ENCODE results near the gene TLK2.
"Not testable (repeated sequence)": the region's sequence is repeated elsewhere in the genome, so short reads cannot be mapped to it uniquely, and the experiment has no call there.

TLK2 gene

GRCh38 chr17:62562656-62563055 lies 84.0 kb downstream of the TLK2 start:
- DNase-seq (ENCODE audit: low read depth): no peak

DNA sequence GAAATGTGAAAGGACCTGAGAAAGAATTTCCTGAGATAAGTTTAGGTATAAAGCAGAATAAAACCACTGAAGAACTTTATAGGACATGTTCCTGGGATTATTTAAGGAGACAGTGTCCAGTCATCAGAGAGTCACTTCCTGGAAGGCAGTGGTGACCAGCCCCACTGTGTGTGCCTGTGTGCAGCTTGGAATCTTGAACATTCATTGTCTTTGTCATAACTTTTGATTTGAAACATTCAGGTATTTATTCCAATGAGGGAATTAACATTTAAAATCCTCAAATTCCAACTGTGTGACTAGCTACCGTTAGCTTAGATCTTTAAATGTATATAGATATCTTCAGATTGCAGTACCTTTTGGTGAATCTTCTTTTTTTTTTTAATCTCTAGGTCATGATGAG lies 87.2 kb downstream of the TLK2 start:
- no peak for DNase-seq (ENCODE audit: low read depth)

- DNase-seq (ENCODE audit: low read depth): no peak
Observed at GRCh38 chr17:62566996-62567578, 88.5 kb downstream of the TLK2 start.

GRCh38 chr17:62572488-62572887 lies 93.9 kb downstream of the TLK2 start:
- DNase-seq (ENCODE audit: low read depth): no peak

- DNase-seq (ENCODE audit: low read depth): no peak
Observed at GRCh38 chr17:62572888-62573401, 94.3 kb downstream of the TLK2 start.

GRCh38 chr17:62573480-62574117 lies 95.0 kb downstream of the TLK2 start:
- no peak for DNase-seq (ENCODE audit: low read depth)

- DNase-seq (ENCODE audit: low read depth): no peak
Observed at GRCh38 chr17:62576382-62576781, 97.8 kb downstream of the TLK2 start.

GRCh38 chr17:62578757-62579487 lies 100.3 kb downstream of the TLK2 start:
- DNase-seq (ENCODE audit: low read depth): no peak

DNA sequence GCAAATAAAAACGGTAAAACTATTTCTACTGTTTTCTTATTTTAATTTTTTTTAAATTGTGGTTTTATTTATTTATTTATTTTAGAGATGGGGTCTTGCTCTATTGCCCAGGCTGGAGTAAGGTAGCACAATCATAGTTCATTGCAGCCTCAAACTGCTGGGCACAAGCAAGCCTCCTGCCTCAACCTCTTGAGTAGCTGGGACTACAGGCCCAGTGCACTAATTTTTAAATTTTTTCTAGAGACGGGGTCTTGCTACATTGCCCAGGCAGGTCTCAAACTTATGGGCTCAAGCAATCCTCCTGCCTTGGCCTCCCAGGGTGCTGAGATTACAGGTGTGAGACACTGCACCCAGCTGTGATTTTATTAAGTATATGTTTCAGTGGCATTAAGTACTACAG lies 102.3 kb downstream of the TLK2 start:
- no peak for DNase-seq (ENCODE audit: low read depth)

- no peak for DNase-seq (ENCODE audit: low read depth)
Observed at GRCh38 chr17:62581764-62582163, 103.1 kb downstream of the TLK2 start.

DNA sequence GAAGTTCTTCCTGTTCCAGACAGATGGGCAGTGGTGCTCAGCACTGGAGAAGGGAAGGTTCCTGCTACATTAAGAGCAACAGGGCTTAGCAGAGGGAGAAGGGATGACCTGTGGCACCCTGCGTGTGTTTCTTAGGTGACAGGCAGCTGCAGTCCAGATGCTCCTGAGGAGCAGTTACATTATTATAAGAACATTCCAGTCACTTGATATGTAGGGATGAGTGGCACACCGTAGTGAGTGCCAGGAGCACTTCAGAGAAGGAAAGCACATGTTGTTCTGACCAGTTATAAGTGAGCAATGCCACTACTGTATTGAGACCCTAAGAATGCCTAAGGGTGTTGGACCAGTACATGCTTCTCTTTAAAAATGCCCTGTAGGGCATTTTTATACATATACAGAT lies 108.9 kb downstream of the TLK2 start:
- DNase-seq (ENCODE audit: low read depth): no peak

- no peak for DNase-seq (ENCODE audit: low read depth)
Observed at GRCh38 chr17:62588109-62588508, 109.5 kb downstream of the TLK2 start.

DNA sequence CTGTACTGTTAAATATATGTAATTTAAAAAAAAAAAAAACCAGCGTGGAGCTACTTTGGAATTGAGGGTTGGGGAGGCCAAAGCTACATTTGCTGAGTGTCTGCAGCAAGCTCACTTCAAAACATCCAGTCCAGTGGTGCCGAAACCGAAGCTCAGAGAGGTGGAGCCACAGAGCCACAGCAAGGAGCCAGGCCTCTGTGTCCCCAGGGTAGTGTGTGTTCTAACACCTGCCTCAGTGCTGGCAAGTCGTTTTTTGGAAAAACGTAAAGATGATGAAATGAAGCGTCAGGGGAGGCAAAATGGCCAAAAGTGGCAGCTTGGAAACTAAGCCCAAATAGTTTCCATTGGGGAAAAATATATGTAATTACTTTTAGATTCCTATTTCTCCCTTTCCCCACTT lies 112.7 kb downstream of the TLK2 start:
- DNase-seq (ENCODE audit: low read depth): no peak

DNA sequence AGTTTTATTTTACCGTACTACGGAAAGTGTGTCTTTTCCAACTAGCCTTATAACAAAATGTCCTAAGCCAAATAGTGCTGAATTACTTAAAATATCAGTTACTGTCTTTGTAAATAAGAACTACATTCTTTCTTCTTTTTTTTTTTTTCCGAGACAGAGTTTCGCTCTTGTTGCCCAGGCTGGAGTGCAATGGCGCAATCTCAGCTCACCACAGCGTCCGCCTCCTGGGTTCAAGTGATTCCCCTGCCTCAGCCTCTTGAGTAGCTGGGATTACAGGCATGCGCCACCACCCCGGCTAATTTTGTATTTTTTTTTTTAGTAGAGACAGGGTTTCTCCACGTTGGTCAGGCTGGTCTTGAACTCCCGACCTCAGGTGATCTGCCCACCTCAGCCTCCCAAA lies 113.2 kb downstream of the TLK2 start:
- DNase-seq (ENCODE audit: low read depth): not testable (repeated sequence)

- DNase-seq (ENCODE audit: low read depth): no peak
Observed at GRCh38 chr17:62592341-62593099, 113.9 kb downstream of the TLK2 start.

- no peak for DNase-seq (ENCODE audit: low read depth)
Observed at GRCh38 chr17:62595484-62595883, 116.9 kb downstream of the TLK2 start.

GRCh38 chr17:62596662-62597061 lies 118.0 kb downstream of the TLK2 start:
- DNase-seq (ENCODE audit: low read depth): no peak

DNA sequence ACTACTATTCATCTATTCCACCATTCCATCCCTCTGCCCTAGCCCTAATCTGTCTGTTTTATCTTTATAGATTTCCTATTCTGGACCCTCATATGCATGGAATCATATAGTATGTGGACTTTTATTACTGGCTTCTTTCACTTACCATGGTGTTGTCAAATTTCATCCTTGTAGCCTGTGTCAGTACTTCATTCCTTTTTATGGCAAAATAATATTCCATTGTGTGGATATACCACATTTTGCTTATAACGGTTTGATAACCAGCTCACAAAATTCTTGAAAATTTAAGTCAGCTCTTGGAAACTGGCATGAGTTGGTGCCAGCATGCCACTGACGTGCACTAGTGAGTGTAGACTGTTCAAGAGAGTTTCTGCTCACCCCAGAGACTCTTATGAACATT lies 118.5 kb downstream of the TLK2 start:
- no peak for DNase-seq (ENCODE audit: low read depth)

- no peak for DNase-seq (ENCODE audit: low read depth)
Observed at GRCh38 chr17:62597920-62598319, 119.3 kb downstream of the TLK2 start.

DNA sequence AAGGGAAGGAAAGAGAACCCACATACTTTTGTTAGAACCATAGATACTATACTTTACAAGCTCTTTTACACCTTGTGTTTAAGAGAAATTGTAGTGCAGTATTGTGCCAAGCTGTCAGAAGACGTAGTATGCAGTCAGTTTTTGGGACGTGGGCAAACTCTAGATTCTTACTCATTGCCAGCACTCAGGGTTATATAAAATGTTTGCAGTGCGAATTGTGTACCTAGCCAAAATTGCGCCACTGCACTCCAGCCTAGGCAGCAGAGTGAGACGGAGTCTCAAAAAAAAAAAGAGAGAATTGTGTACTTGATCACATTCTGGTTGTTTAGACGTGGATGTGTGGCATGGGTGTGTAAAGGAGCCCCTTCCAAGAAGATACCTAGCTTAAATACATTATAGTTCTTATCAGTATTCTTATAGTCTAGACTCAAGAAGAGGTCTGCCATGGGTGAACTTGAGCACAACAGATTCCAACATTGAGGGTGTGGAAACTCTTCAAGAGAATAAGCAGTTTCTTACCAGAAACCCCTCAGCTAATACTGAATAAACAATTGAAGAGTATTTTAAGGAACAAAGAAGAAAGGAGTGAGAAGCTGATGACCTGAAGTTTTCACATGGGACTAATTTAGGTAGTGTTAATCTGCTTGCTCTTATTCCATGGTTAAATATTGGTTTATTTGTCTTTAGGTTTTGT lies 121.5 kb downstream of the TLK2 start:
- DNase-seq (ENCODE audit: low read depth): no peak

GRCh38 chr17:62600805-62601204 lies 122.2 kb downstream of the TLK2 start:
- no peak for DNase-seq (ENCODE audit: low read depth)

DNA sequence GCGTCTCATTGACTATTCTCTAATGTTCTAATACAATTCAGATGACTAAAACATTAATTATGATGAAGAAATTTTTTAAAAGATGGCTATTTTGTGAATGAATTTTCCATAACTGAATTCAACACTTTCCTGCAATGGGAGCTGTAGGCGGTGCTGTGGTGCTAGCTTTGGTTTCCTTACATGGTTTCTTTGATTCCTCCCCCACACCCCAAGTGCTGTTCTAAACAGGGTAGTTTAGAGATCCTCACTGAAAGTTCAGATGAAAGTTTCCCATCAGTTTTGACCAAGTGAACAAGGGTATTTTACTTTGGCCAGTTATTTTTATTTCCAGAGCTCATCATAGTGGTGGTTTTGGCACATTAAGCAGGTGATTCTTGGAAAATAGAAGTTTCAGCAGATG lies 122.8 kb downstream of the TLK2 start:
- DNase-seq (ENCODE audit: low read depth): no peak

Measured in activated T-cell treated with anti-CD3 and anti-CD28 coated beads for 1 hour (primary cell).